ENCODE measurements around the gene SPTAN1.

The SPTAN1 gene

GRCh38 chr9:128626181-128626580 is 73.8 kb downstream of the SPTAN1 start:
- Histone ChIP-seq H3K4me1 (ENCODE audit: insufficient read depth, low read length, severe bottlenecking) (no peaks in the 10 kb centered on the region), H4K20me1 (ENCODE audit: insufficient read depth, low read length) (no peaks in the 10 kb centered on the region), H3K9me3 (ENCODE audit: low read length) (no peaks in the 10 kb centered on the region), H3K4me2 (ENCODE audit: low read length) (no peak overlapping the region), H2AFZ (ENCODE audit: low read length) (no peak overlapping the region), H3F3A (ENCODE audit: insufficient read depth, low read length) (no peaks in the 10 kb centered on the region), H3K27me3 (ENCODE audit: insufficient read depth, low read length) (no peaks in the 10 kb centered on the region), H3K79me2 (ENCODE audit: insufficient read depth, low read length) (no peaks in the 10 kb centered on the region), H3K9me2 (ENCODE audit: low read depth, low read length) (no peaks in the 10 kb centered on the region), H3K4me3 (ENCODE audit: low read depth, low read length, poor library complexity, severe bottlenecking) (no peak overlapping the region), H3K27ac (ENCODE audit: low read depth, low read length, poor library complexity, severe bottlenecking) (no peak overlapping the region), H3K9ac (ENCODE audit: low read length) (no peak overlapping the region), H3K36me3 (ENCODE audit: insufficient read depth, low read length) (peaks cover 62% of the 10 kb centered on the region)
- TF ChIP-seq EZH2 (IDR thresholded peaks at IDR 0.05; ENCODE audit: borderline replicate concordance, low read length), result no peak
- no peak for TF ChIP-seq CTCF (IDR thresholded peaks at IDR 0.05; ENCODE audit: low read length)

GRCh38 chr9:128627127-128627715 is 74.8 kb downstream of the SPTAN1 start:
- H3K36me3 ChIP-seq (ENCODE audit: insufficient read depth, low read length), result peaks cover 62% of the 10 kb centered on the region
- H3K4me3 ChIP-seq (ENCODE audit: low read depth, low read length, poor library complexity, severe bottlenecking), result no peak overlapping the region
- no peak overlapping the region for H3K4me2 ChIP-seq (ENCODE audit: low read length)
- H3K4me1 ChIP-seq (ENCODE audit: insufficient read depth, low read length, severe bottlenecking), result no peaks in the 10 kb centered on the region
- H3K9ac ChIP-seq (ENCODE audit: low read length), result no peak overlapping the region
- no peaks in the 10 kb centered on the region for H3F3A ChIP-seq (ENCODE audit: insufficient read depth, low read length)
- H3K27me3 ChIP-seq (ENCODE audit: insufficient read depth, low read length), result no peaks in the 10 kb centered on the region
- H3K27ac ChIP-seq (ENCODE audit: low read depth, low read length, poor library complexity, severe bottlenecking), result no peak overlapping the region
- H3K9me3 ChIP-seq (ENCODE audit: low read length), result no peaks in the 10 kb centered on the region
- TF ChIP-seq EZH2 (IDR thresholded peaks at IDR 0.05; ENCODE audit: borderline replicate concordance, low read length), result no peak
- TF ChIP-seq CTCF (IDR thresholded peaks at IDR 0.05; ENCODE audit: low read length), result no peak
- H2AFZ ChIP-seq (ENCODE audit: low read length), result no peak overlapping the region
- no peaks in the 10 kb centered on the region for H4K20me1 ChIP-seq (ENCODE audit: insufficient read depth, low read length)
- H3K79me2 ChIP-seq (ENCODE audit: insufficient read depth, low read length), result no peaks in the 10 kb centered on the region
- H3K9me2 ChIP-seq (ENCODE audit: low read depth, low read length), result no peaks in the 10 kb centered on the region

GRCh38 chr9:128627906-128628305 is 75.5 kb downstream of the SPTAN1 start:
- TF ChIP-seq EZH2 (IDR thresholded peaks at IDR 0.05; ENCODE audit: borderline replicate concordance, low read length) (no peak), CTCF (IDR thresholded peaks at IDR 0.05; ENCODE audit: low read length) (no peak)
- no peaks in the 10 kb centered on the region for H4K20me1 ChIP-seq (ENCODE audit: insufficient read depth, low read length)
- H3K27ac ChIP-seq (ENCODE audit: low read depth, low read length, poor library complexity, severe bottlenecking), result no peak overlapping the region
- no peaks in the 10 kb centered on the region for H3K79me2 ChIP-seq (ENCODE audit: insufficient read depth, low read length)
- no peak overlapping the region for H3K9ac ChIP-seq (ENCODE audit: low read length)
- H2AFZ ChIP-seq (ENCODE audit: low read length), result no peak overlapping the region
- no peaks in the 10 kb centered on the region for H3K27me3 ChIP-seq (ENCODE audit: insufficient read depth, low read length)
- no peaks in the 10 kb centered on the region for H3F3A ChIP-seq (ENCODE audit: insufficient read depth, low read length)
- no peaks in the 10 kb centered on the region for H3K4me1 ChIP-seq (ENCODE audit: insufficient read depth, low read length, severe bottlenecking)
- H3K4me3 ChIP-seq (ENCODE audit: low read depth, low read length, poor library complexity, severe bottlenecking), result no peak overlapping the region
- H3K36me3 ChIP-seq (ENCODE audit: insufficient read depth, low read length), result peaks cover 68% of the 10 kb centered on the region
- no peaks in the 10 kb centered on the region for H3K9me3 ChIP-seq (ENCODE audit: low read length)
- H3K4me2 ChIP-seq (ENCODE audit: low read length), result no peak overlapping the region
- no peaks in the 10 kb centered on the region for H3K9me2 ChIP-seq (ENCODE audit: low read depth, low read length)

All from OCI-LY1 (cell line).